ENCODE data around the gene ERI3.

The ERI3 gene

GRCh38 chr1:44310006-44310405, 45.1 kb downstream of the ERI3 start:
- no peaks in the 10 kb centered on the region for H3K36me3 ChIP-seq (ENCODE audit: control insufficient read depth, insufficient read depth, low read length)

GRCh38 chr1:44305962-44306422, 49.1 kb downstream of the ERI3 start:
- H3K9me3 ChIP-seq (ENCODE audit: control insufficient read depth, low read length), result no peaks in the 10 kb centered on the region

More at GRCh38 chr1:44310006-44310405, 45.1 kb downstream of the ERI3 start:
- no peaks in the 10 kb centered on the region for H3K27me3 ChIP-seq (ENCODE audit: control insufficient read depth, insufficient read depth, low read length)
- H3K4me3 ChIP-seq (ENCODE audit: low read depth, low read length), result no peak overlapping the region
- no peaks in the 10 kb centered on the region for H3K79me2 ChIP-seq
- H3K27ac ChIP-seq, result no peak overlapping the region
- H3K4me1 ChIP-seq, result no peaks in the 10 kb centered on the region
- H3K4me2 ChIP-seq (ENCODE audit: low read length), result no peak overlapping the region
- H2AFZ ChIP-seq, result no peak overlapping the region
- no peak for TF ChIP-seq CTCF (IDR thresholded peaks at IDR 0.05)
- no peak overlapping the region for H3K9ac ChIP-seq
- H3K9me3 ChIP-seq (ENCODE audit: control insufficient read depth, low read length), result no peaks in the 10 kb centered on the region

GRCh38 chr1:44303532-44303931, 51.5 kb downstream of the ERI3 start:
- Histone ChIP-seq H3K36me3 (ENCODE audit: control insufficient read depth, insufficient read depth, low read length) (no peaks in the 10 kb centered on the region), H3K79me2 (no peaks in the 10 kb centered on the region), H3K27ac (no peak overlapping the region)

More at GRCh38 chr1:44305962-44306422, 49.1 kb downstream of the ERI3 start:
- Histone ChIP-seq H3K4me2 (ENCODE audit: low read length) (no peak overlapping the region), H3K79me2 (no peaks in the 10 kb centered on the region), H3K27ac (no peak overlapping the region), H3K4me3 (ENCODE audit: low read depth, low read length) (no peak overlapping the region), H3K36me3 (ENCODE audit: control insufficient read depth, insufficient read depth, low read length) (no peaks in the 10 kb centered on the region), H3K27me3 (ENCODE audit: control insufficient read depth, insufficient read depth, low read length) (no peaks in the 10 kb centered on the region), H3K4me1 (peaks cover 7% of the 10 kb centered on the region), H2AFZ (no peak overlapping the region), H3K9ac (no peak overlapping the region)
- no peak for TF ChIP-seq CTCF (IDR thresholded peaks at IDR 0.05)

GRCh38 chr1:44302541-44302940, 52.5 kb downstream of the ERI3 start:
- Histone ChIP-seq H3K27me3 (ENCODE audit: control insufficient read depth, insufficient read depth, low read length) (no peaks in the 10 kb centered on the region), H3K4me1 (peaks cover 7% of the 10 kb centered on the region), H3K79me2 (no peaks in the 10 kb centered on the region), H3K27ac (no peak overlapping the region), H3K9me3 (ENCODE audit: control insufficient read depth, low read length) (no peaks in the 10 kb centered on the region), H2AFZ (no peak overlapping the region), H3K9ac (no peak overlapping the region), H3K4me3 (ENCODE audit: low read depth, low read length) (no peak overlapping the region), H3K4me2 (ENCODE audit: low read length) (no peak overlapping the region), H3K36me3 (ENCODE audit: control insufficient read depth, insufficient read depth, low read length) (no peaks in the 10 kb centered on the region)
- TF ChIP-seq CTCF (IDR thresholded peaks at IDR 0.05), result no peak

More at GRCh38 chr1:44303532-44303931, 51.5 kb downstream of the ERI3 start:
- no peak overlapping the region for H3K9ac ChIP-seq
- no peaks in the 10 kb centered on the region for H3K27me3 ChIP-seq (ENCODE audit: control insufficient read depth, insufficient read depth, low read length)
- H2AFZ ChIP-seq, result no peak overlapping the region
- H3K4me1 ChIP-seq, result peaks cover 7% of the 10 kb centered on the region
- no peaks in the 10 kb centered on the region for H3K9me3 ChIP-seq (ENCODE audit: control insufficient read depth, low read length)
- TF ChIP-seq CTCF (IDR thresholded peaks at IDR 0.05), result no peak
- no peak overlapping the region for H3K4me2 ChIP-seq (ENCODE audit: low read length)
- no peak overlapping the region for H3K4me3 ChIP-seq (ENCODE audit: low read depth, low read length)

GRCh38 chr1:44301442-44301841, 53.6 kb downstream of the ERI3 start:
- H3K36me3 ChIP-seq (ENCODE audit: control insufficient read depth, insufficient read depth, low read length), result no peaks in the 10 kb centered on the region

More at GRCh38 chr1:44301442-44301841, 53.6 kb downstream of the ERI3 start:
- Histone ChIP-seq H3K4me3 (ENCODE audit: low read depth, low read length) (no peak overlapping the region), H3K27ac (peak overlapping the region; percentile 60), H3K9ac (no peak overlapping the region), H3K4me1 (peaks cover 7% of the 10 kb centered on the region), H3K79me2 (no peaks in the 10 kb centered on the region), H2AFZ (no peak overlapping the region), H3K27me3 (ENCODE audit: control insufficient read depth, insufficient read depth, low read length) (no peaks in the 10 kb centered on the region), H3K4me2 (ENCODE audit: low read length) (no peak overlapping the region), H3K9me3 (ENCODE audit: control insufficient read depth, low read length) (no peaks in the 10 kb centered on the region)
- no peak for TF ChIP-seq CTCF (IDR thresholded peaks at IDR 0.05)

Measured in parathyroid adenoma (tissue), 2 donors.